ENCODE results near the gene OXCT2. TPM values are rescaled to one million over a fixed set of nuclear protein-coding genes. Genes with fewer than 3 reads are reported as not detected.

The OXCT2 gene
- total and polyA plus RNA-seq, 9 of the 15 experiments (the other 6 are each of a cell fraction or from before 2014, with no cell fraction given) = 0.08 to 0.64 (median 0.22) TPM; not detected in 2

- no peak for TF ChIP-seq HDAC3 (IDR thresholded peaks at IDR 0.05; ENCODE audit: borderline replicate concordance, partially characterized antibody)
- no peak for TF ChIP-seq ZNF764 (CRISPR knock-in tag; IDR thresholded peaks at IDR 0.05; ENCODE audit: low read depth)
- no peak for TF ChIP-seq ZKSCAN8 (CRISPR knock-in tag; IDR thresholded peaks at IDR 0.05)
- no peak for TF ChIP-seq SIX5 (IDR thresholded peaks at IDR 0.05; ENCODE audit: borderline replicate concordance in 1 of 2, insufficient read depth in 1 of 2, low read depth in 1 of 2, low read length in 2 of 2)
- TF ChIP-seq TGIF2 (CRISPR knock-in tag; IDR thresholded peaks at IDR 0.05) = no peak
- TF ChIP-seq ZNF511 (CRISPR knock-in tag; IDR thresholded peaks at IDR 0.05) = 0 out of 2 replicates have a peak, but pooled peaks have one; percentile 2
- TF ChIP-seq RBM17 (IDR thresholded peaks at IDR 0.05; ENCODE audit: borderline replicate concordance, low read depth, low read length) = no peak
- peak; percentile 60; the same call in 1 of the 2 replicates for TF ChIP-seq KLF1 (tag; IDR thresholded peaks at IDR 0.05)
- no peak; the same call in 1 of the 2 replicates for TF ChIP-seq SAFB (IDR thresholded peaks at IDR 0.05; ENCODE audit: borderline replicate concordance, low read depth, low read length)
- TF ChIP-seq ASH1L (IDR thresholded peaks at IDR 0.05; ENCODE audit: borderline replicate concordance, low read depth, partially characterized antibody) = no peak
- no peak for TF ChIP-seq GATAD2A (IDR thresholded peaks at IDR 0.05)
- no peak for TF ChIP-seq WHSC1 (IDR thresholded peaks at IDR 0.05; ENCODE audit: low read length)
- TF ChIP-seq TAL1 (IDR thresholded peaks at IDR 0.05) = no peak
- TF ChIP-seq ARID4B (CRISPR knock-in tag; IDR thresholded peaks at IDR 0.05) = peak; percentile 45; the same call in 1 of the 2 replicates
- no peak for TF ChIP-seq SREBF2 (CRISPR knock-in tag; IDR thresholded peaks at IDR 0.05)
Observed at GRCh38 chr1:39738622-39739366, 32.4 kb downstream of the OXCT2 start, which contains the start of gene PPIE (continued).

Data from K562 (cell line).